ENCODE measurements around the gene SETD3.

Gene SETD3

GRCh38 chr14:99516156-99516870, 35.7 kb upstream of the SETD3 start:
- no peak for DNase-seq

- DNase-seq, result no peak
Observed at GRCh38 chr14:99515301-99516155, 34.9 kb upstream of the SETD3 start.

GRCh38 chr14:99514552-99515300, 34.1 kb upstream of the SETD3 start:
- no peak for DNase-seq

- DNase-seq, result no peak
Observed at GRCh38 chr14:99513946-99514551, 33.4 kb upstream of the SETD3 start.

GRCh38 chr14:99513183-99513694, 32.6 kb upstream of the SETD3 start:
- no peak for DNase-seq

- no peak for DNase-seq
Observed at GRCh38 chr14:99512571-99513182, 32.0 kb upstream of the SETD3 start.

- no peak for DNase-seq
Observed at GRCh38 chr14:99512110-99512449, 31.4 kb upstream of the SETD3 start.

GRCh38 chr14:99511421-99512109, 30.9 kb upstream of the SETD3 start:
- DNase-seq, result no peak

GRCh38 chr14:99510556-99511139, 30.0 kb upstream of the SETD3 start:
- DNase-seq, result no peak

GRCh38 chr14:99509871-99510555, 29.4 kb upstream of the SETD3 start:
- DNase-seq, result no peak

- DNase-seq, result no peak
Observed at GRCh38 chr14:99508896-99509629, 28.4 kb upstream of the SETD3 start.

- DNase-seq, result no peak
Observed at GRCh38 chr14:99507860-99508640, 27.4 kb upstream of the SETD3 start.

- no peak for DNase-seq
Observed at GRCh38 chr14:99506276-99506675, 25.6 kb upstream of the SETD3 start.

GRCh38 chr14:99505089-99505488, 24.4 kb upstream of the SETD3 start:
- no peak for DNase-seq

- no peak for DNase-seq
Observed at GRCh38 chr14:99503848-99504453, 23.3 kb upstream of the SETD3 start.

GRCh38 chr14:99502989-99503421, 22.3 kb upstream of the SETD3 start:
- no peak for DNase-seq

- no peak for DNase-seq
Observed at GRCh38 chr14:99497894-99498293, 17.2 kb upstream of the SETD3 start.

- no peak for DNase-seq
Observed at GRCh38 chr14:99497341-99497740, 16.7 kb upstream of the SETD3 start.

- DNase-seq, result no peak
Observed at GRCh38 chr14:99484106-99484505, 3.4 kb upstream of the SETD3 start.

Measured in CD4-positive, alpha-beta T cell treated with Interleukin-4 for 1 hour (primary cell).